GM19238 (cell line): ENCODE measurements around the gene ARHGEF4.
"Not testable (repeated sequence)": the region's sequence is repeated elsewhere in the genome, so short reads cannot be mapped to it uniquely, and the experiment has no call there.

Source experiments
- DNase-seq: peaks from one replicate; pipeline ENCODE4 v3.0.0; 2011; ENCODE audit warnings: low spot score; ENCODE audit not compliant: insufficient read length

Gene ARHGEF4

DNA sequence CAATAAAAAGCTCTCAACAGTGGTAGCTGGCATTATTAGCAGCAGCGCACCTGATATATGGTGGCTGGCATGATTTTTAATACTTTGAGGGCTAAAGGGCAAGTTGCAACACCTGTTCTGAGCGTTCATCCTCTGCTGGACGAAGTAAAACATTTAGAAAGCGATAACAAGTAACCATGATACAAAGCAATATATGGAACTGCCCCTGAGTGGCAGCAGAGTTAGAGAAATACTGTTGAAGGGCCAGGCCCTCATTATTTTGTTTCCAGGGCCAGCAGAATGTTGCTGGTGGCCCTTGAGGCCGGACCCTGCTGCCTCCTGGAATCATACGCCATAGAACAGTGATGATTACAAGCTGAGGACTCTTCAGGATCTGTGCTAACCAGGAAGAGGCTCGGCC lies 47.8 kb downstream of the ARHGEF4 start:
- no peak for DNase-seq

DNA sequence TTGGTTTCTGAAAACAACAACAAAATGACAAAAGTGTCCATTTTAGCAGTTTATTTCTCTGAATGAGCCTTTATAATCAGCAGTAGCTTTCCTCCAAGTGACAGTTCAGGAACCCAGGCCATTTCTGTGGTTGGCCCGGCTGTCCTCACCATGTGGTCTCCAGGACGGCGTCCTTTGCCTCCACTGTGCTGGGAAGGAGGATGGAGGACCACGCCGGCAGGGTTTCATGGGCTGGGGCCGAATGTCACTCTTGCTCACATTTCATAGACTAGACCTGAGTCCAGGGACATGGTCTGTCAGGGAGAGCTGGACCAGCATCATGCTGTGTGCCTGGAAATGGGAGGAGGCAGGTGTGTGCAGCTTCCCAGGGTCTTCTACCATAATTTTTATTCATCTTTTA lies 50.9 kb downstream of the ARHGEF4 start:
- DNase-seq = no peak

DNA sequence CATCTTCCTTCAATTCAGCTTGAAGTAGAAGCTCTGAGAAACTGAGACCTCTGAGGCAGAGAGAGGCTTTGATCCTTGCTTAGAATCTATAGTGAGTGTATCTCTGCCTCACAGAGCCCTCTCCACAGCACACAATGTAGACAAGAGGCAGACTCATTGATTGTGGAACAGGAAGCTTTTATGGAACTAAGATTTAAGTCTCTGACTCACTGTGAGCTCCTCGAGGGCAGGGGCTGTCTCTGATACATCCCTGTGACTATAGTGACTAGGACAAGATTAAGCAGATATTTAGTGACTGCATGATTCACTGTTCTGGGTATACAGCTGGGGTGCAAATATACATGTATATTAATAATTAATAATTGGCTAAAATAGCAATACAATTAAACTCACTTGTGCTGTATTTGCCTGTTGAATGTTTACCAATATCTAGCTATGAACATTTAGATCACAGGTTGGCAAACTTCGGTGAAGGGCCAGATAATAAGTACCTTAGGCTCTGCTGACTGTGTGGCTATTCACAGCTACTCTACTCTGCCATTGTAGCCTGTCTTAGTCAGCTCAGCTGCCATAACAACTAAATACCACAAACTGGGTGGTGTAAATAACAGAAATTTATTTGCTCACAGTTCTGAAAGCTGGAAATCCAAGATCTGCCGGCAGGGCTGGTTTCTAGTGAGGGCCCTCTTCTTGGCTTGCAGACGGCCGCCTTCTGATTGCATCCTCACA lies 54.4 kb downstream of the ARHGEF4 start:
- no peak for DNase-seq

DNA sequence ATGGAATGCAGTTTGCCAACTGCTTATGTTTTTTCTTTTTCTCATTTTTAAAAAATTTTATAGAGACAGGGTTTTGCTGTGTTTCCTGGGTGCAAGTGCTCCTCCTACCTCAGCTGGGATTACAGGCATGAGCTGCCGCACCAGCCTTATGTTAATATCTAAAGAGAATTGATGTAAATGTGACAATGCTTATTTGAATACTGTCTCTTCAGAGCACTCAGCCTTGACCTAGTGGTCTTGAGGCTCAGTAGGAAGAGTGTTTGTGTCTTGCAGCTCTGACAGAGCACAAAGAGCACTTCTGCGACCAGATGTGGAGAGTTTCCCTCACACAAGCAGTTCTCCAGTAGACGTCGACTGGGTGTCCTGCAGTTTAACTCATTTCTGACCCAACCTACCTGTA lies 55.3 kb downstream of the ARHGEF4 start:
- DNase-seq = no peak

DNA sequence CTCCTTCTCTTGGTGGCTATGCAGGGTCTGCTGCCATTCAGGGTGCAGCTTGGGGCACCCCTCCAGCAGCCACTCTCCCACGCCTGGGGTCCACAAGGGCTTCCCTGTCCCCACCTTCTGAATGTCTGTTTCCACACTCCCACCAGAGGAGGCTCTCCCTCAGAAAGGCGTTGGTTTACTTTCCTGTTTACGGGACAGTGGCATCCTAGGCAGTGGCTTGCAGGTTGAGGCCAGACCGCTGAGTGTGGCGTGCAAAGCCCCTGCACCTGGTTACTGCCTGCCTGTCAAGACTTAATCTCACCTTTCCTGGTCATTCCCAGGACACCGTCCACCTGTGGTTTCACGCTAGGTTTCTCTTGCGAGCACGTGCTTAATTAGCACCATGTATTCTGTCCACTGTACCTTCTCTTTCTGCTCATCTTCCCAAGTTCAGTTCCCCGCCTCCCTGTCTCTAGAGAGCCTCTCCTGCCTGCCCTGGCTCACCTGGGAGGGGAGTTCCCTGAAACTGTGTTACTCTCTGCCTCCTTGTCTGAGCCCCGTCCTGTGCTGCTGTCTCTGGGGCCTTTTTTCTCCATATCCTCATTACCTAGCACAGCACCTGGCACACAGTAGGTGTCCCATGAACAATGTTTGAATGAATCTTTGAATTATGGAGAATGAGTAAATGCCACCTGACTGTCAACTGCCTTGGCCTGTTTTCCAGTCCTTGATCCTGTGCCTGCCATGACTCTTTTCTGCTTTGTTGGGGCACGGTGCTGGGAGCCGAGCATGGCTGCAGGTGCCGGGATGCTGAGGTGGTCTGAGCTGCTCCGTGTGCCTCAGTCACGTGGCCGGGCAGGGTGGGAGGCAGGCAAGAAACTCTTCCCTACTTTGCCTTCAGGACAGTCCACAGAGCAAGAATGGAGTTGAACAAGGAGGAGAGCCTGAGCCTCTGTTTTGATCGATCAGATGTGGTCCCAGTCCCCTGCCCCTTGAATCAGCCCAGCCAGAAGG lies 56.4 kb downstream of the ARHGEF4 start:
- DNase-seq = no peak

DNA sequence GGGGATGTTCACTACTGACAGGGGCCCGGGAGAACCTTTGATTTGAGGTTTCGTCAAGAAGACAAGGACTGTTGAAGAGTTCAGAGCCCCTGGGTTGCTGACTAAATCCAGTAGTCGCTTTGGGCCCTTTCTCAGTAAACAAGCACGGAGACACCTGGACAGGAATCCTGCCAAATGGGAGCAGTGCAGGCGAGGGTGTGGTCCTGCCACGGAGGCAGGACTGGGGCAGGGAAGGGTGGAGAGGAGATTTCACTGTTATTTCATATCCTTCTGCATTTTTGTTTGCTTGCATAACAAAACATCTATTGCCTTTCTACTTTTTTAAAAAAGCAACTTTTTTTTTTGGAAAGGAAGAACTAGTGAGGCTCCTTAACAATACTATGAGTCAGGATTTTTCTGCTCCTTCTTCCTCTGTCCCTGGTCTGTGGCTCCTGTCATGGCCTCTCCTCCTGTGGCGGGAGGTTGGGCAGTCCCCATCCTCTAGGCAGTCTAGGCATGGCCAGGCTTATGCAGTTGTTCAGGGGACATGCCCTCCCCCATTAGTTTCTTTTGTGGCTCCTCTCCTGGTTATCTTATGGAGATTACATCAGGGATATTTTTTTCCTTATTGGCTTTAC lies 57.7 kb downstream of the ARHGEF4 start:
- no peak for DNase-seq

DNA sequence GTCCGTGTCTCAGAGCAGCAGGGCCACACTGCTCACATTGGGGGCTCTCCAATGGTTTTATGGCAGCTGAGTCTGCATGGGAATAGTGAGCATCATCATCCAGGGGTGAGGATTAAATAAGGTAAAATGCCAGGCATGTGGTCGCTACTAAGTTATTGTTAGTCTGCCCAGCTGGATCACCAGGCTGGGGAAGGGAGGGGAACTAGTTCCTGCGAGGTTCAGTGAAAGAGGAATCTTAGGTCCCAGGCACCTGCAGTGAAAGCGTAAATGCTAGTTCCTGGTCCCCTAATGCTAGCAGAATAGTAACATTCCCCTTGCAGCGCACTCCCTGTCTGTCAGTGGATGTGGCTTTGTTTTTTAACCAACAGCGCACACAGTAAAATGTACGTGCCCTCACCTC lies 60.1 kb downstream of the ARHGEF4 start:
- DNase-seq = no peak

DNA sequence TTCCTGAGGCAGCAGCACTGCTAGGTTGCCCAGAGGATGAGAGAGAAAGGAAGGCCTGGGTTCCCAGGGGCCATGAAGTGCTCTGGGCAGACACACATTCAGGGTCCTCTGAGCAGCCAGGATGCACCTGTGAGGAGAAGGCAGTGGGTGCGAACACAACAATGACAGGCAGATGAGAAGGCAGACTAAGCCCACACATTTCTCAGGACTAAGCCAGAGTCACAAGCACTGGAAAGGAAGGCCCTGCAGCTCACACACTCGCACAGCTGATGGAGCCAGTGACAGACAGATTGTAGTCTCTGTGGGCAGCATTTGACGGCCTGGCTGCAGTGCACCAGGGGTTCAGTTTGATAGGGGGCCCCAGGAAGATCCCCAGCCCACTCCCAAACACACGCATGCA lies 61.8 kb downstream of the ARHGEF4 start:
- DNase-seq = no peak

DNA sequence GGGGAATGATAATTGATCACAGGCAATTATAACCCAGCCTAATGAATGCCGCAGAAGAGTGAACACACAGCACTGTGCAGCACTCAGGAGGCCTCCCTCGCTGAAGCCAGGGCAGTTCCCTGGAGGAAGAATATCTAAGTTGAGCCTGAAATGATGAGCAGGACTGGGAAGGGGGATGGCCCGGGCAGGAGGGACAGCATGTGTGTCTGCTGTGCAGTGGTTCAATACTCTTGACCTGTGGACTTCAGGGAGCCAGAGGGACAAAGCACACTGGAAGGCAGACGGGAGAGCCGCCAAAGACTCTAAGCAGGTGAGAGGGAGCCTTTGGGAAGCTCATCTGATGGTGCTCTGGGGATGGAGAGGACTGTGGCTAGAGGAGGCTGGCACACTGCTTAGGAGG lies 62.6 kb downstream of the ARHGEF4 start:
- no peak for DNase-seq

DNA sequence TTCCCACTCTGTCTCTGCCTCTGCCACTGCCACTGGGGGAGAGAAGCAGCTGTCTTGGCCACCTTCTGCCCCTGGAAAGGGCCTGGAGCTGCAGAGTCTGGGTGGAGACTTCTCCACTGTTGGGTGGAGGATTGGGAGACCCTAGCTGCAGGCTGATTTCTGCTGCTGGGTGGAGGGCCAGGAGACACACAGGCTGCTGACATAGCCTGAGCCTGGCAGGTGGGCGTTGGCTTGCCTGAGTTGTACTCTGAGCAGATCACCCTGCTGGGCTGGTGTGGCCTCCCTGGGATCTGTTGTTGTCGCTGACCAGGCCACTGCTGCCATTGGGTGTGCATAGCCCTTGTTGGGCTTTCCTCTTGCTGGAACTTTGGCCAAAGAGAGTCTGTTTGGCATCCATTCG lies 64.3 kb downstream of the ARHGEF4 start:
- no peak for DNase-seq

DNA sequence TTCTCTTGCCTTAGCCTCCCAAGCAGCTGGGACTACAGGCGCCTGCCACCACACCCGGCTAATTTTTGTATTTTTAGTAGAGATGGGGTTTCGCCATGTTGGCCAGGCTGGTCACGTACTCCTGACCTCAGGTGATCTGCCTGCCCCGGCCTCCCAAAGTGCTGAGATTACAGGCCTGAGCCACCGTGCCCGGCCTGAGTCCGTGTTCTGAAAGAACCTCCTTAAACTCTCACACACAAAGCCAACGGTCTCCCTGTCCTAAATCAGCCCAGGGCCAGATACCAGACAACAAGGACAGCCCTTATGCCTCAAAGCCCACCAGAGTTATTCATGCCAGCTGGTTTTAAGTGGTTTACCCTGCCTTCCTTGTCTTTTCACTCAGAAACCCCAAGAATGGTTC lies 64.9 kb downstream of the ARHGEF4 start:
- DNase-seq = not testable (repeated sequence)

DNA sequence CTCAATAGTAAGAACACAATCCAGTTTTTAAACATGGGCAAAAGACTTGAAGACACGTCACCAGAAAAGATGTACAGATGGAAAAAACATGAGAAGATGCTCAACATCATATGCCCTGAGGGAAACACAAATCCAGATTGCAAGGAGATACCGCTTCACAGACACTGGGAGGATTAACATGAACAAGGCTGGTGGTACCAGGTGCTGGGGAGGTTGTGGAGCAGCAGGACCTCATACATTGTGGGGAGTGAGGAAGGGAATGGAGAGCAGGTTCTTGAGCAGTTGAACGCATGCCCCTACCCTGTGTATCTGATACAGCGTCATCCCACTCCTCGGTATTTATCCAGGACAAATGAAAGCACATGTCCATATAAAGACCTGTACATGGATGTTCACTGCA lies 72.1 kb downstream of the ARHGEF4 start:
- DNase-seq = no peak

DNA sequence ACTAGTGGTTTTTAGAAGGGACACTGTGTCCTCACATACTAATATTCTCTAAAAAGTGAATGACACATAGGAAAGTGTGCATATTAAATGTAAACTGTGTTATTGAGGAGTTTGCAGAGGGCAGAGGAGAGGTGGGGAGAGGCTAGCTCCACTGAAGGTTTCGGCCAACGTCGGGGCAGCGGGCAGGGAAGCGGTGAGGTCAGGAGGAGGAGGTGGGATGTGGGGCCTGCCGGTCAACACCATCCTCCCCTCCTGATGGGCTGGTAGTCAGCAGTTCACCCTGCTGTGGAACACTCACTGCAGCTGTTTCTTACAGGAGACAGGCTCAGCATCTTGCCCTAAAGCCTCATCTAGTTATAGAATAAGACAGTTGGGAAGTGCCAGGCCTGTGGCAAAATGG lies 74.2 kb downstream of the ARHGEF4 start:
- DNase-seq = no peak

DNA sequence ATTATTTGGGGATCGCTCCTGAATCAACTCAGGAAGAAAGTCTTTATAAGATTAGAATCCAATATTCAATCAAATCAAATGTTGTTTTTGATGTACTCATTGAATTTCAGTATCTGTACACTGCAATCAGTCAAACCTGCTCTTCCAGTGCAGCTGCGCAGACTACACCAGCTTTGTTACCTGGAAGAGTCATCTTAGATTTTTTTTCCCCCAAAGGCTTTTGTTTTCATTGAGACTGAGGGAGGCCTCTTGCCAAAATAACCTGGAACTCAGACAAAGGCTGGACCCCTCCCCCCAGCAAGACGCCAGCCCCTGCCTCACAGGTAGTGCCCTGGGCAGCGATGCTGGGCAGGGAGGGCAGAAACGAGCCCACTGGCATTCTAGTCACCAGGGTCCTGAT lies 74.8 kb downstream of the ARHGEF4 start:
- DNase-seq = no peak

DNA sequence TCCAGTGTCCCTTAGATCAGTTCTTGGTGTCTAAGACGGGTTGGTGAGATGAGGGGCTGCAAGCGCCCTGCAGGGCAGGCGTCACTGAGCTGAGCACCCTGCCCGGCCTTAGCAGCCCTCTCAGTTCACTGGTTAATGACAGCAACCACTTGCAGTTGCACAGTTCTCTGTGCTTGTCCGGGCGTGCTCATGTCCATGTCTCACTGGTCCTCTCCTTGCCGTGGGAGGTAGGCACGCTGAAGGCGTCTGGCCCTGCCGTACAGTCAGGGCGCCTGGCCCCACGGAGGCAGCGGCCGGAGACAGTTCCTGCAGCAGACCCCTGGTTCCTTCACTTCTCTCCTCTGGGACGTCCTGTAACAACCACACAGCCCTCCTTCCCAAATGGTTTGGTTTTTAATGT lies 75.3 kb downstream of the ARHGEF4 start:
- DNase-seq = no peak

DNA sequence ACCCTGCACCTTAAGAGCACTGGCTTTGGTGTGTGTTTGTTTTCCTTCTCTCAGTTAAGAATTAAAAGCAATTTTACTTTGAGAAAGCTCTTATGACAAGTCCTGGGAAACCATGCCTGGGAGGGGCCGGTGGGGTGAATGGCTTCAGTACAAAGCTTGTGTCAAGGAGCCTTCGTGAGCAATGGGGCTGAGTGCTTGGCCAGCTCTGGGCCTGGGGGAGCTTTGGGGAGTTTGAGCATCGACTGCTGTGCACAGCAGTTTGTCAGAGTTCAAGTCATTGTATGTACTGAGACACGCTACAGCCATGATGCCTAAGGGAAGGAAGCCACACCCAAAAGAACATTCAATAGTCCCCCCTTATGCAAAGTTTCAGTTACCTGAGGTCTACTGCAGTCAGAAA lies 75.8 kb downstream of the ARHGEF4 start:
- DNase-seq = no peak

DNA sequence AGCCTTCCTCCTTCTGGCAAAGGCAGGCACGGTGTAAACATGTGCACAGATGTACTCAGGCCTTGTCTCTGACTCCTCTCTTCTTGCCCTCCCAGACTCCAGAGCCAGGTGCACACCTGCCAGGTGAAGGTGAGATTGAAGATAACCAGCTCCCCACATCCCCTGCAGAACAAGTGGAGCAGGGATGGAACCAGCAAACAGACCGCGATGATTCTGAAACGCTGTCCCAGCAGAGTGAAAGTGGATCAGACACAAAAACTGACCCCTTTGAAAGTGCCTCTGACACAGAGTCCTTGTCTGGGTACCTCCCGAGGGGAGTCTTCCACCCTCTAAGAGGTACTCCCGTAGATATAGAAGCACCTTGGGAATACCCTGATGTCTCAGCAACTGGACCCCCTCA lies 77.2 kb downstream of the ARHGEF4 start:
- no peak for DNase-seq

DNA sequence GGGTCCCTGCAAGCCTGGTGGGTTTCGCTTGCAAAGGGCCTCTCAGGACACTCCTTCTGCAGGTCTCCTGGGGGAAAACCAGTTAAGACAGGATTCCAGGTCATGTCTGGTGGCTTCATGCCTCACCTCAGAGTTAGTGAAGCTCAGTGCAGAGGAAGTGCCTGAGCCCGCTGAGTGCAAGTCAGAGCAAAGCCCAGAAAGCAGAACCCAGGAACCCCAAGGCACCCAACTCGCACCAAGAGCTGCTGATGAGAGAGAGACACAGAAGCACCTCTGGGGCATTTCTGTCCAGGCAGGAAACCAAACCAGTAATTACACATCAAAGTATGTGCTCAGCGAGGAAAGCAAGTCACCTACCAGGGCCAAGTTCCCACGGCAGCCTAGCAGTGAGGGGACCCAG lies 78.4 kb downstream of the ARHGEF4 start:
- DNase-seq = no peak

DNA sequence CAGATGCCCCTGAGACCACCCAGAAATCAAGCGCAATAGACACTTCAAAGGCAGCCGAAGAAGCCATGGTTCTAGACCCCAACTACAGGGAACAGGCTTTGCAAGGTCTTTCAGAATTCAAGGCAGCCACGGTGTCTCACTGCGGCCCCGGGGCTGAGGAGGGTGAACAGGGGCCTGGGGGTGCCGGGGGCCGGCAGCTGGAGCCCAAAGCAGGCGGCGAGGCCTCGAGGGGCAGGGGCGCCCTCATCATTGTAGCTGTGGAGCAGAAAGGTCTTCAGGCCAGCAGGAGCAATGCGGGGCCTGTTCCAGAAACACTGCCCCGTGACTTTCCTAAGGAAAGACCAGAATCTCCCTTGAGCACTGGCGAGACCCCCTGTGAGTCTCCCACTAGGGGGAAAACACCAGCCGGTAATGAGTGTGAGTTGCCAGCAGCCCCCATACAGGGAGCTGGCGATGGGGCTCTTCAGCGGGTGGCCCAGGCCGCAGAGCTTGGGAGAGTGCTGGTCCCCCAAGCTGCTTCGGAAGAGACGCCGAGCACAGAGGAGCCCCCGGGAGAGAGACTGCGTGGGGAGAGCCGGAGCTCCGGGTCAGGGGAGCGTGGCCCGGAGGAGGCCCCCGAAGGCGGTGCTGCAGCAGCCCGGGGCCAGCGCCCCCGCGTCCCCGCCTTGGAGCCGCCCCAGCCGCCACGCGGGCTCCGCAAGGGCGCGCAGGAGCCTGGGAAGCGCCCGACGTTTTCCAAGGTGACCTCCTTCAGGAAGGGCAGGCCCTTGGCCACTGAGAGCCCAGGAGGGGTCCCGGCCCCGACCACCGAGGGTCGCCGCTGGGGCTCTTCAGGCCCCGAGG lies 79.1 kb downstream of the ARHGEF4 start:
- no peak for DNase-seq

DNA sequence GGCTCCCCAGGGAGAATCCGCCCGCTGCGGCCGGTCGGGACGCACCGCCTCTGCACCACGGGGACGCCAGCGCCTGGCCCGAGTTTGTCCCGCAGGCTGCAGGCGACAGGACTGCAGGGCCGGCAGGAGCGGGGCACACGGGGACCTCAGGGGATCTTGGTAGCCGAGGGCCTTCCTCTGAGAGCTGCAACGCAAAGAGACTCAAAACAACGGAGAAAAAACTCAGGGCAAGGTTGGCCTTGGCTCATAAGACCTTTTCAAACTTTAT lies 79.7 kb downstream of the ARHGEF4 start:
- DNase-seq = no peak

DNA sequence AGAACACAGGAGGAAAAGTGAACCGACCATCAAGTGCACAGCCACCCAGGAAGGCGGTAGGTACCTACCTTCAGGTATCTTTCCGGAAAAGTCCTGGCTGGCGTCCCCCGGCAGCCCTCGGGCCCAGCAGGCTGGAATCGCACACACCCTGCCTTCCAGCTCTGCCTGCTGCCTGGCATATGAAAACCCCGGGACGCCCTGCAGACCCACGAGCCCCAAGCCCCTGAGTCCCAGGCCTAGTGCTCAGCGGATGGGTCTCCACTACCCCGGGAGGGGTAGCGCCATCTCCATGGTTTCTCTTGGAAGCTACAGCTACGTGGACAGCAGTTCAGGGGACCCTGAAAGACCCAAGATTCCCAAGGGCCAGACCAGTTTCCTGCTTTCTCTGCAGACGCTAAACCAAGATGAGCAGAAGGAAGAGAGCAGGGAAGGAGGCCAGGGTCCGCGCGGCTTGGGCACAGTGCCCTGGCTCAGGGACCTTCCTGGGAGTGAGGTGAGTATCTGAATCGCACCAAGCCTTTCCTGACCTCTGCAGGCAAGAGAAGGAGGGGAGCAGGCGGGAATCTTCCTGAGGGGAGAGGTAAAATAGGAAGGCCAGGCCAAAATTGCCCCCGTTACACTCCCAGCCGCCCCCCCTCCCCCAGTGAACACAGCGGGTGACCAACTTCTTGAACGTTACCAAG lies 80.4 kb downstream of the ARHGEF4 start:
- DNase-seq = no peak
